PC-9 (cell line): Measurements from ENCODE around the gene PCMTD2.

ENCODE experiments used
- CTCF ChIP-seq: fragments of 200-600 bp; sonication (generic); conservative IDR thresholded peaks from 2 replicates; pipeline ENCODE4 v1.6.1; 2017; ENCODE audit warnings: mixed run types, antibody characterized with exemption, mild to moderate bottlenecking, moderate library complexity
- EZH2 ChIP-seq: fragments of 200-600 bp; sonication (generic); IDR thresholded peaks from 2 replicates; pipeline ENCODE4 v1.8.0; 2017; ENCODE audit warnings: antibody characterized with exemption, low read depth

- no peak for TF ChIP-seq CTCF
- no peak for TF ChIP-seq EZH2
Observed at GRCh38 chr20:64254571-64255360, 782 bp upstream of the PCMTD2 start.
